DMS153 treated with DMSO at 0.1 percent for 48 hours (cell line): Measurements from ENCODE around the gene RNF207.

Experiments used
- DNase-seq: peaks from one replicate; lab custom pipeline; 2025; ENCODE audit not compliant: unreplicated experiment; lab: John Stamatoyannopoulos, UW

The RNF207 gene

GRCh38 chr1:6174621-6175410 is 31.1 kb upstream of the RNF207 start:
- no peak for DNase-seq

DNA sequence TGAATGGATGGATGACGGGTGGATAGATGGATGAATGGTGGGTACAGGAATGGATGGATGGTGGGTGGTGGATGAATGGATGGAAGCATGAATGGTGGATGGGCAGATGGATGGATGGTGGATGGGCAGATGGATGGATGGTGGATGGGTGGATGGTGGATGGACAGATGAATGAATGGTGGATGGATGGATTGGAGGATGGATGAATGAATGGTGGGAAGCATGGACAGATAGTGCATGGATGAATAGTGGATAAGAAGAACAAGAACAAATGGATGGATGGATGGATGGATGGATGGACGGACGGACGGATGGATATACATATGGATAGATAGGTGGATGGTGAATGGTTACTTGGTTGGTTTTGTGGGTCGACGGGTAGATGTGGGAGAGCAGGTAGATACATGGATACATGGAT is 30.5 kb upstream of the RNF207 start:
- DNase-seq = no peak

DNA sequence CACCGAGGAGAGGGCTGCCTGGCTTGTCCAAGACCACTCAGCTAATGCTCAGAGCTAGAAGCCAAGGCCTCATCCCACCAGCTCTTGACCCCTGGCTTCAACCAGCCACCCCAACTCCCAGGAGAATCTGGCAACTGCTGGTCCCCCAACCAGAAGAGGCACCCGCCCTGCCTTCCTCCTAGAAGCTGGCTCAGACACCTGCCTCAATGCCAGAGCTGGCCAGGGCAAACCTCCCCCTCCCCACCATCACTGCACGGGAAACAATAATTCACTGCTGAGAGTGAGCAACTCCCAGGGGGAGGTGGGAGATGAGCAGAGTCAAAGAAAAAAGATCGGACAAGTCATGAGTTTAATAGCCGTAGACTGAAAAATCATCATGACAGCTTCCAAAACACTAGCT is 29.1 kb upstream of the RNF207 start:
- DNase-seq = no peak

- DNase-seq = no peak
Observed at GRCh38 chr1:6177681-6178380, 28.1 kb upstream of the RNF207 start.

DNA sequence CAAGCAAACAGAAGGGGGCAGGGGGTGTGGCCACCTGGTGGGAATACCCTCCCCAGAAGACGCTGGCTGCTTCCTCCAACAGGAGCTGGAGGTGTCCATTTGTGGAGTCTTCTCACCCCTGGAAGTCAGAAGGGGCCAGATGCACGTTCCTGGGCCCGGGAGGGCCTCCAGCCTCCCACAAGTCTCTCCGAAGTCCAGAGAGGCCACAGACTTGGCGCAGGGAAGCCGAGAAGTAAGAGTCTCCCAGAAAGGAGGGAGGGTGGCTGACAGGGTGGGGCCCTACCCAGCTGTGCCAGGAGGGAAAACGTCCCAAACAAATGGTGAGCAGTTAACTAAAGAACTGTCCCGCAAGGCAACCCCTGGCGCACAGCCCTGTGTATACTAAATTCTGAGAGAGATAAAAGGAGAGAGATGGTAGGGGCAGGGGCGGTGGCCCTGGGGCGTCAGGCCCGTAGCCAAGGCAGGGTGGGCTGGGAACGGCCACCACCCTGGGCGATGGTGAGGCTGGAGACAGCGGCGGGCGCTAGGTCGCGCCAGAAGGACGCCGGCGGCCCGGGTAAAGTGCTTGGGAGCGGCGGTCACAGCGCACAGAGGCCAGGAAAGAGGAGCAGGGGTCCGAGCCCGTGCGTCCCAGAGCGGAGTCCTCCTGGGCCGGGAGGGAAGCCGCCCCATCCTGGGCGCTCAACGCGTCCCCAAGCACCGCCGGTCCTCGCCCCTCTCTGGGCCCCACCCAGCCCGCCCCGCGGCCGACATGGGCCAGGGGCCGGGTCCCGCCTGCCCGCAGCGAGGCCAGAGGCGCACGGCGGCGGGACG is 27.0 kb upstream of the RNF207 start:
- DNase-seq = no peak

- no peak for DNase-seq
Observed at GRCh38 chr1:6179564-6180175, 26.2 kb upstream of the RNF207 start.

GRCh38 chr1:6180268-6180706 is 25.6 kb upstream of the RNF207 start, which contains the start of gene CHD5:
TSS of gene CHD5 (minus strand) at chr1:6180321. CDS start at chr1:6180023, 298 bp downstream.
- DNase-seq = no peak

DNA sequence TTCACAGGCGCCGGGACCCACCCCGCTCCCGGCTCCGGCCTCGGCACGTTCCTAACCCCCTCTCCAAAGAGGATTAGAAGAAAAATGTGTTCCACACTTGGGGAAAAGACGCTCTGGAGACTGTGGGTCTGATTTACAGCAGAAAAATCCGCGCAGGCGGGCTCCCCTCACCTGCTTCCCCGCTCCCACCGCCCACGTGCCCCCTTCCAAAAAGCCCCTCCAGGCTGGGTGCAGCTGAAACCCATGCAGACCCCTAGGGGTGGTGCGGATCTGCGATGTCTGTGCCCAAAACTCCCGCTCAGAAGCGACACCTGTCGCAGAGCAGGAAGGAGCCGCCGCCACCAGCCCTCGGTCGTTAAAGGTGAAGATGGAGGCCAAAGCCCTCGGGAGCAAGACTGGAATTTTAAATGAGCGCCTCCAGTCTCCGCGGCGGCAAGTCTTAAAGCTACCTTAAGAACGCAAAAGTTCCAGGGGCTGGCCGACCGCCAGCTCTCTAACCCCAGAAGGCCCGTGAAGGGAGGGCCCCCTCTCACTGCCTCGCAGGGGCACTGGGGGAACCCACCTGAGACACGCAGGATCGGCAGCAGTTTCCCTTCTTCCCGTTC is 25.1 kb upstream of the RNF207 start:
- DNase-seq = no peak

DNA sequence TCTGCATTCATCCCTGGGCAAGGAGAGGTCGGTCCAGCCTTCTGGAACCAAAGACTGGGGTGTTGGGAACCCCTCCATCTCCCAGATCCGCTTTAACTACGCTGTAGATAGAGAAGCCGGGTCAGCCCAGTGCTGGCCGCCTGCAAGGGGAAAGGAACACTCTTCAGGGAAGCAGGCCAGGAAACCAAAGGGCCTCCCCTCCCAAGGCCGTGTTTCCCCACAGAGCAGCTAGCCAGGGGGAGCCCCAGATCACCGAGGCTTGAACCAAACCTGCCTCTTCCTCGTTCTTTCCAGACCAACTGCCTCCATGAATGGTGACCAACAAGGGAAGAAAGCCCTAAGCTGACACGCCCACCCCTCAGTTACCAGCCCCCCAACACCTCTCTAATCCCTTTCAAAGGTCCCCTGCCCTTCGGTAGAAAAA is 24.6 kb upstream of the RNF207 start:
- no peak for DNase-seq

GRCh38 chr1:6183520-6183989 is 22.4 kb upstream of the RNF207 start:
- DNase-seq = no peak

DNA sequence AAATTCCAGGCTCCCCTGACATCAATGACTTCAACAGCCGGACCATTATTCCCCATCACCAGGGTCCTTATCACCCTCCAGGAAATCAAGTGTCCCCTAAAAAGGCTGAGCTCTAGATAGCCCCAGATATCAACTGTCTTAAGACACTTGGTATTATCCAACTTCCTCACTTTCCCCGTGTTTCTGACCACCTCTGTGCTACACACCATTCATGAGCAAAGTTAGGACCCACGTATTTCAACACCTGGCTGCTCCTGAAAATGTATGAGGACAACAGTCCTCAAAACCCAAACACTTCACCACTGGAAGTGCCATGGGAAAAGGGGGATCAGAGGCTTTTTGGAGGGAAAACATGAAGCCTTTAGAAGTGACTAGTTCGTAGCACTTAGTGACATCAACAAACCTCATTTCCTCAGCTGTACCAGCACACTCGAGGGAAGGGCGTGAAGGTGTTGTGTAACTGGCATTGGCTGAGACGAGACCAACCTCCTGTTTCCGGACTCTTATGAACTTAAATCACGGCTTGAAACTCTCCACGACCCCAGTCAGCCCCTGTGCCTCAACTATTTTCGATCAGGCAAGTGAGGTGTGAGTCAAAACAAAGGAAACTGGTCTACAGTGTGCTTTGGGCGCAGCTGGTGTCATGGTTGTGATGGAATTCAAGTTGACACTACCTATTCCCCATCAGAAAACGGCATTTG is 21.7 kb upstream of the RNF207 start:
- DNase-seq = no peak

- no peak for DNase-seq
Observed at GRCh38 chr1:6185151-6185550, 20.8 kb upstream of the RNF207 start.

DNA sequence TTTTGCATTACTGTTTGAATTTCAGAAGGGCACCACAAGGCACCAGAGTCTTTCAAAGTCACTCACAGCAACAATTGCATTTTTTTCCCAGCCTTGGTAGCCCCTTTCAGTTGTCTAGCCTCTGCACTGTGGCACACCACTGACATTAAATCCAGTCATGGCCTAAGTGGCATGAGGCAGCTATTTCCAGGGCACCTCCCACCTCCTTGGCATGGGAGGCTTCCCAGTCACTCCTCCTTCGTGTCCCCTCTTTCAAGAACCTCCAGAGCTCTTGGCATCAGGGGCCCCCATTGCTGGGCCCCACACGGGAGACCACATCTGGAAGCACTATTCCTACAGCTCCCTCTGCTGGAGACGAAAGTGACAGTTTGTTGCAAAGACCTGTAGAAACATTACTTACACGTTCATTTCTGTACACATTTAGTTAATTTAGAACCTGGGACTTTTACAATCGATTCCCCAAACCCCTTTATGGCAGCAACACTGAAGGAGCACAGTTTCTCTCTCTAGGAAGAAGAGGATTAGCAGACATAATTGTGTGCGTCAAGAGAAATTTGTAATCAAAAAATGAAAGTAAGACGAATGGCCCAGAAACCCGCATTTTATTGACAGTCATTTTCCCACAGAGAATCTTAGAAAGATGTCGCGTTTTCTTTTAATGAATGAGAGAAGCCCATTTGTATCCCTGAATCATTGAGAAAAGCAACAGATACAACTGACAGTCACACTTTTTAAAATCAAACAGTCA is 20.1 kb upstream of the RNF207 start:
- no peak for DNase-seq

DNA sequence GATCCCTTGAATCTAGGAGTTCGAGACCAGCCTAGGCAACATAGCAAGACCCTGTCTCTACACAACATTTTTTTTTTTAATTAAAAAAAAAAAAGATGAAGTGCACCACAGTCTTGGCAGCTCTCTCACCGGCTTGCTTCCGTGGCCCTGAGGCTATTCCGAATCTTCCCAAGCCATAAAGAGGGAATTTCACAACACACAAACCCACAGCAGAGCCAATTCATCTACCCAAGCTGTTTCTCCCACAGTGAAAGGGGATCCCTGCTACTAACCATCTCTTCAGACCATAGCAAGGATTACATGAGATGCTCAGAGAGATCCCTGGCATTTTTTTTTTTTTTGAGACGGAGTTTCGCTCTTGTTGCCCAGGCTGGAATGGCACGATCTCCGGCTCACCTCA is 17.5 kb upstream of the RNF207 start:
- no peak for DNase-seq

- no peak for DNase-seq
Observed at GRCh38 chr1:6191968-6192367, 14.0 kb upstream of the RNF207 start.

DNA sequence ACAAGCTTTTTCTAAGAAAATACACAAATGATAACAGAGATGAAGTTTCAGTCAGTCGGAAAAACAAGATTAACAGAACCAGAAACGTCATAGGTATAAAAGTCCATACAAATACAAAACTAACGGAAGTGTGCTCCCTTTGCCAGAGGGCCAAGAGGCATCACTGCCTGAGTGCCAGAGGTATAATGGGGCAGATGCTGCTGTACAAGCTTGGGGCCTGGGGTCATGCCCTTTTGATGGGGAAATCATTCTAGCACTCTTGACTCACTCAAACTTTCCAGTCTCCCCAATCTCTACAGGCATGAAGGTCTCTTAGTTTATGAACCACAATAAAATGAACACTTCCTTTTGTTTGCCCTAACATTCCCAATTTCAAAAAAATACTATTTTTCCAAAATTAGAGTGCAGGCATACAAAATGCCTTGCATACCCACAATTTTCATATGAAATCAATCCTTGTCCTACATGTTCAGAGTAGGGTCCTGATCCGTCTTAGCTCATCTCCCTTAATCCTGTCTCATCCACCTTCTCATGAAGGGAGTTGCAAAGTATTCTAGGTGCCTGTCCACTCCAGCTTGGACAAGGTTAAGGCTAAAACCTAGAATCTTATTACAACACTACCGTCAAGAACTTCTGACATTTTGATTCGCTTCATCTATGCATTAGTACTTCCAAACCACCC is 8.0 kb upstream of the RNF207 start:
- no peak for DNase-seq

DNA sequence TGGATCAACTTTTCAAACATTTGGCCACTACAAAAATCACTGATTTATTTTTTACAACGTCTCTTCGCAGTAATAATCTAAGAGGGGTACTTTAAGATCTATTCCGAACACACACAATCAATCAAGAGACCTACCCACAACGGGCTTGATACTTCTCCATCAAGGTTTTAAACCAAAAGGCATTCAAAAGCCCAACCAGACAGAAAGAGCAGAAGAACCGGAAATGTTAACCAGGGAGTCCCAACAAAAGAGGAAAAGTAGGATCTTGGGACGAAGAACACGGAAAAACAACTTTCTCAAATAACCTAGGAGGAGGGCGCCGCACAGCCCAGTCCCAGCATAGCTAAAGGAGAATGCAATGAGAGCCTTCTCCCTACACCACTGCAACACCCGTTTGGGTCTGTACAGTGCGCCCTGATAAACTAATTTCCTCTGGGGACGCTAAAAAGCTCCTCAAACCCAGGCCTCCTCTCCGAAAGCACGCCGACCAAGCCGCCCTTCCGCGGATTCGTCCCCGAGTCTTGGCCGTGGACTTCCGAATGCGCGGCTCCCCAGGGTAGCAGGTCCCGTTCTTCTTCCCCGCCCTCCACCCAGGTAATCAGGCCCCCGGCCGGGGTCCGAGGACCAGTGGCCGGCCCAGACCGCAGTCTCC is 7.1 kb upstream of the RNF207 start:
- DNase-seq = no peak
